Fibroblast of the aortic adventitia (primary cell): ENCODE data around the gene SORBS1. TPM values are rescaled to one million over a fixed set of nuclear protein-coding genes. Genes with fewer than 3 reads are reported as not detected.

Source experiments
- DNase-seq: peaks from one replicate; pipeline ENCODE4 v3.0.0-alpha.2; 2010; ENCODE audit warnings: low read depth
- H3K4me3 ChIP-seq: 2 replicates; pipeline ENCODE4 v1.5.1; 2011; ENCODE audit warnings: low read depth, mild to moderate bottlenecking, control low read depth, low read length, moderate library complexity
- CTCF ChIP-seq: IDR thresholded peaks from 2 replicates; pipeline ENCODE4 v1.5.1; 2011; ENCODE audit warnings: mild to moderate bottlenecking, low read length, control low read depth, inconsistent platforms; ENCODE audit not compliant: insufficient read depth
- total RNA-seq: library from RNA; depleted of rRNA; stranded (reverse); fragments of >200 nt; gene quantifications from 2 replicates; pipeline ENCODE4 v1.2.3, GENCODE V29; 2012; ENCODE audit warnings: low replicate concordance

SORBS1 gene
- total RNA-seq, 1 donor, result 0.36 TPM

- TF ChIP-seq CTCF, result no peak
- H3K4me3 ChIP-seq, result no peak overlapping the region
- DNase-seq, result no peak
These were observed 138.9 kb downstream of the SORBS1 start for GRCh38 chr10:95422233-95422632.

GRCh38 chr10:95421782-95422181, 139.4 kb downstream of the SORBS1 start:
- TF ChIP-seq CTCF, result no peak
- DNase-seq, result no peak
- no peak overlapping the region for H3K4me3 ChIP-seq

- no peak for DNase-seq
- no peak overlapping the region for H3K4me3 ChIP-seq
- no peak for TF ChIP-seq CTCF
These were observed 141.8 kb downstream of the SORBS1 start for GRCh38 chr10:95419399-95419798.

GRCh38 chr10:95416973-95417372, 144.2 kb downstream of the SORBS1 start:
- no peak overlapping the region for H3K4me3 ChIP-seq
- no peak for DNase-seq
- no peak for TF ChIP-seq CTCF

GRCh38 chr10:95416270-95416669, 144.9 kb downstream of the SORBS1 start:
- no peak for DNase-seq
- TF ChIP-seq CTCF, result no peak
- H3K4me3 ChIP-seq, result no peak overlapping the region

- DNase-seq, result no peak
- TF ChIP-seq CTCF, result no peak
- H3K4me3 ChIP-seq, result no peak overlapping the region
These were observed 145.5 kb downstream of the SORBS1 start for GRCh38 chr10:95415621-95416031.

GRCh38 chr10:95414844-95415485, 146.2 kb downstream of the SORBS1 start:
- H3K4me3 ChIP-seq, result no peak overlapping the region
- no peak for TF ChIP-seq CTCF
- DNase-seq, result no peak
